Body of pancreas (tissue), 4 donors: ENCODE results near the gene LIPC.

Source experiments
- CTCF ChIP-seq, 7 experiments: fragments of 450-650 bp in 4 of 7; fragments of 200-600 bp in 3 of 7; sonication (generic) in 3 of 7; IDR thresholded peaks; one replicate each; pipeline ENCODE4 v1.5.1; 2016 to 2019; ENCODE audit warnings: antibody characterized with exemption in 7 of 7
- POLR2A ChIP-seq, 3 donors: fragments of 450-650 bp; IDR thresholded peaks; one replicate each; pipeline ENCODE4 v1.6.1; 2016; ENCODE audit warnings: antibody characterized with exemption in 3 of 3, mild to moderate bottlenecking in 2 of 3

- TF ChIP-seq CTCF (IDR thresholded peaks at IDR 0.05): no peak
- no peak for TF ChIP-seq POLR2A (IDR thresholded peaks at IDR 0.05)
These were observed 7.8 kb upstream of the LIPC start for GRCh38 chr15:58423831-58424608.
